LoVo (cell line): Measurements from ENCODE around the gene GRID2.
"Not testable (repeated sequence)": the region's sequence is repeated elsewhere in the genome, so short reads cannot be mapped to it uniquely, and the experiment has no call there.

ENCODE experiments used
- DNase-seq: peaks from one replicate; pipeline ENCODE4 v3.0.0-alpha.2; 2016; ENCODE audit warnings: low spot score

Gene GRID2

DNA sequence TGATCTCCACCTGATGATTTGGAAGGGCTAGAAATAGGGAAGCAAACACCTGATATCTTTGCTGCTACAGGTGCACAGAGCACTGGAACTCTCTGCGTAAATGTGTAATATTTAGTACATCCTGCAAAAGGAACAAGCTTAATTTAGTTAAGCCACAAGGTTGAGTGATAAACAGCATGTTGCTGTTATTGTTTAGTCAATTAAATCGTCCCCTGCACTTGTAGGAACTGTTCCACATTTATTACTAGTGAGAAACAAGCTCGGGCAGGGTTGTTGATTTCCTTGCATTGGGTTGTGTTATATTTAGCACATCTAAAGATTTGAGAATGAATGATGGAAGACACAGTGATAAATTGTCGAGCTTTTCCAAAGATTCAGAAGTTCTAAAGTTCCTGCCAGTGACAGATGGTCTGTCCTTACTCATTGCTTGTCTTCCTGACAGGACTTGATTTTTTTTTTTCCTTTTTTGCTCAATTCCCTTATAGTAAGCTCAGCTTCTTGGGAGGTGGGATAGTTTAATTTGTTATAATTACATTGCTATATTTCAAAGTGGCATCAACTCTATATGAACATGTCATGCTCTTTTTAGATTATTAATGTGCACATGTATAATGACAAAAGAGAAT is 897.8 kb downstream of the GRID2 start:
- no peak for DNase-seq

DNA sequence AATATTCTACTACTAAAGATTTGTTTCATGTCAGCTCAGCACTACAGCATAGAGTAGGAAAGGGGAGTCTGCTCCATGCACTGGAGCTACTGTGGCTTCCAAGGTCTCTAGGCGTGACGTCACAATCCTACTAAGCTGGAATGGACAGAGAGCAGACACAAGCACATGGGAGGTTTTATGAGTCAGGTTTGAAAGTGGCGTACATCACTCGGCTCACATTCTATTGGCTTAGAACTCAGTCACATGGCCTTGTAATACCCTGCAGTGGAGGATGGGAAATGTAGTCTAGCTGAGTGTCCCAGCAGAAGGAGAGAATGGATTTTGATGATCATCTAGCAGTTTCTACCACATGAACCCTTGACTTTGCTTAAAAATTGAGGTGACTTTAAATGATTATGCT is 899.9 kb downstream of the GRID2 start:
- no peak for DNase-seq

DNA sequence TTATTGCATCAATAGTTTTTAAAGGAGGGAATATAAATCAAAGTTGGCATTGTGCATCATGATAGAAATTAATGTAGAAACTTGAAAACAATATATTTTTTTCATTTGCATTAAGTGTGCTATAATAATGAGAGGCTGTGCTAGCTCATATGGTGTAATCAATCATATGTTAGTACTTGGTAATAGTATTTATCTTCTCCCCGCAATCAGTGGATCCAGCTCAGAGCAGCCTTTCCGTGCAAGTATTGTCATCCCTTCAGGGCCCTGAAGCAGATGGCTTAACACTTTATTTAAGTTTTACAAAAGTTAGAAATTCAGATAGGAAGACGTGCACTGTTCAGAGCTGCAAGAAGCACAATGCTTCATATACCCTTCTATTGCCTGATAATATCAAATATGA is 908.5 kb downstream of the GRID2 start:
- no peak for DNase-seq

DNA sequence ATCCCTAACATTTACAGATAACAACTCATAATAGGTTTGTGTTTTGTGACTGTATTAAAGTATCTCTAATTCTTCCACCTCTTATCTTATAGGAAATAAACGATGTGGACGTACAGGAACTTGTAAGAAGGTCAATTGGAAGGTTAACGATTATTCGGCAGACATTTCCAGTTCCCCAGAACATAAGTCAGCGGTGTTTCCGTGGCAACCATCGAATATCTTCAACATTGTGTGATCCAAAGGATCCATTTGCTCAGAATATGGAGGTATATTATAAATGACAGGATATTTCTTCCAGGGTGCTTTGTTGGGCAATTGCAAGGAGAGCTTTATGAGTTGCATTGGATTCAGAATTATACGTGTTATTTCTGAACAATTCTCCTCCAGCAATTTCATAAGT is 912.9 kb downstream of the GRID2 start:
- DNase-seq = no peak

DNA sequence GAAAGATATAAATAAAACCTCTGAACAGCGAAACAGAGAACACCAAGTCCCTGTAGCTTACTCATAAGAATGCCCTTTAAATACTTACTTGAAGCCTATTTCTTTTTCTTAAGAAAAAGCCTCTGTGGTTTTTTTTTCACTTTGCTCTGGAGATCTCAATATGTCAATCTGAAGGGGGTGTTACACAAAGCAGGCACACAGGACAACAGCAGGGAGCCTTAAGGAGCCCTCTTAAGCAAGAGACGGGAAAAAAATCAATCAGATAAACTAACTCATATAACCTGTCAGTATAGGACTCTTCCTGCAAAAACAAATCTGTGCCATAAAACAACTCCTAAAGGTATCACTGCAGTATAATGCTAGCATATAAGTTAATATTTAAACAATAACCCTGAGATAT is 913.7 kb downstream of the GRID2 start:
- DNase-seq = no peak

- DNase-seq = no peak
These were observed 918.0 kb downstream of the GRID2 start for GRCh38 chr4:93221771-93222170.

DNA sequence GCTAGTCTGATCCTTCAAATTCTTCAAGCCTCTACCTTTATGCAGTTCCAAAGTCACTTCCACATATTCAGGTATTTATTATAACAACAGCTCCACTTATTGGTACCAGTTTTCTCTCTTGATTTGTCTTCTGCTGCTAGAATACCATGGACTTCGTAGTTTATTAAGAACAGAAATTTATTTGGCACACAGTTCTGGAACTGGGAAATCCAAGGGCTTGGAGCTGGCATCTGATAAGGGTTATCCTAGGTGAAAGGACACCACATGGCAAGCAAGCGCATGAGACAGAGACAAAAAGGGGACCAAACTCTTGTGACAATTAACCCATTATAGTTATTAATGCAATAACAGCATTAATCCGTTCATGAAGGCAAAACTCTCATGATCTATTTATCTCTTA is 924.3 kb downstream of the GRID2 start:
- no peak for DNase-seq

- DNase-seq = no peak
These were observed 929.1 kb downstream of the GRID2 start for GRCh38 chr4:93232883-93233282.

- no peak for DNase-seq
These were observed 933.8 kb downstream of the GRID2 start for GRCh38 chr4:93237521-93237920.

GRCh38 chr4:93243262-93243661 is 939.5 kb downstream of the GRID2 start:
- no peak for DNase-seq

GRCh38 chr4:93261207-93261606 is 957.4 kb downstream of the GRID2 start:
- no peak for DNase-seq

DNA sequence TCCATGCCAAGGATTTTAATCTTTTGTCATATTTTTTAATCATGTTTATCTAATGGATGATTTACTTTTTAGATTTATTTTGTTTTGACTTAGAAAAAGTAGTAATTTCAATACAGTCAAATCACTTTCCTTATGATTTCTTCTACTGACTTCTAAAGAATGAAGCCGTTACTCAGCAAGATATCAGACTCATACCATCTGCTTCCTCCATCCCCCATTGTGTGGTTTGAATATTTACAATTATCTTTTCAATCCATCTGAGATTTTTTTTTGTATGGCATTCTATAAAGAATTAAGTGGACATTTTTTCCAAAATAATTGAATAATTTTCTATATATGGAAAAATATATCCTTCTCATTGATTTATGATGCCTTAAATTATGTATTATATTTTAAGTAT is 959.4 kb downstream of the GRID2 start:
- no peak for DNase-seq

GRCh38 chr4:93267747-93268146 is 964.0 kb downstream of the GRID2 start:
- no peak for DNase-seq

- DNase-seq = no peak
These were observed 981.6 kb downstream of the GRID2 start for GRCh38 chr4:93285346-93285745.

- no peak for DNase-seq
These were observed 985.5 kb downstream of the GRID2 start for GRCh38 chr4:93289241-93289640.

DNA sequence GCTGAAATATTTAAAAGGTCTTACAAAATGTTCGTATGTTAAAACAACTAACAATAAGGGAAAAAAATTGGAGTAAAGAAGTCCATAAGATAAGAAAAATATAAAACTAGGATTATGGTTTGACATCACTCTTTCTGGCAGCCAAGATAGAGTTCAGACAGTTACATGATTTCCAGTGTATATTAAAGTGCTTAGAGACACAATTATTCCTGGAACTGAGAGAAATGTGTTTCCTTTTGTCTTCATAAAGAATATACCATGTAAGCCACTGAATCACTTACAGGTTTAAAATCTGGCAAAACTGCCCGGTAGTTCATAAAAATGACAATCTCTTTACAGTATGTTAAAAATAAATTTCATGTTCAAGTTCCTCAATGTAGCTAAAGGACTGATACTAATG is 986.1 kb downstream of the GRID2 start:
- DNase-seq = no peak

- no peak for DNase-seq
These were observed 995.4 kb downstream of the GRID2 start for GRCh38 chr4:93299118-93299517.

DNA sequence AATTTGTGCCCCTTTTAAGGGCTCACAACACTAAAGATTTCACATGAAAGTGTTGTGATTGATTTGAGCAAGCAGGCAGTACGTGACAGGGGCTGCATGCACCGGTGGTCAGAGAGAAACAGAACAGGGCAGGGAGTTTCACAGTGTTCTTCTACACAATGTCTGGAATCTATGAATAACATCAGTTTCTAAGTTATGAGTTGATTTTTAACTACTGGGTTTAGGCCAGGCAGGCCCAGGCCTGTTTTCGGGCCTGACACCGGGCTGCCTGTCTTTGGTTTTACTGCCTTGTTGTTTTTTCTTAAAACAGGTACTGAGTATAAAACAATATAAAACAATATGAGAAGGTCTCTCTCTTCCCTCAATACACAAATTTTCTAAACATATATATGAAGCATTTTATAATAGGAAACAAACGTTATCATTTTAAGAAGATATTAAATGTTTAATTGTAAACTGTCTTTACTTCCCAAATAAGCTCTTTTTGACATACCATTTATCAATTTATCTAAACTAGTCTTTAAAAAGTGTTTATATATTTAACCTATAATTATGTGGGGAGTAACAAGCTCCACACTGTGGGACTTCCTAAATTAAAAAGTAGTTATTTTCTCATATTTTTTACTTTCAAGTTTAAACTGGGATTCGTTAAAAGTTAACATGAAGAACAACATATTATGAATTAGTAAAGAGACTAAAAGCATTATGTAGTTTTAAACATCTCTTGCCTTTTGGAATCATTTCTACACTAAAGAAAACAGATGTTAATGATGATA is 997.2 kb downstream of the GRID2 start:
- DNase-seq = not testable (repeated sequence)

DNA sequence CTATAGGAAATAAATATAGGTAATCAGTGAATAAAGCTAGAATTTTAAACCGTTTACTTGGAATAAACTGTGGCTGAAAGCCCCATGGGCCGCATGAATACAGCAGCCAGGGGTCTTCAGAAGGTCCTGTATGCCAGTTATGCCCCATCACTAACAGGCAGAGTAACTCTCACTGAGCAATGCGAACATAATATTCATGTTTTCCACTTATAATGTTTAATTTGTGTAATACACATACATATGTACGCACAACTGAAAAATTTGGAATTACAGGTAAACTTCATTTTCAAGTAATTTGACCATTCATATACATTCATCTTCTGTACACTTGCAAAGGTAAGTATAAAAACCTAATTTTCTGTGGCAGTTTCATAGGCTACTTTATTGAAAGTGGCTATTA is 998.5 kb downstream of the GRID2 start:
- DNase-seq = no peak

DNA sequence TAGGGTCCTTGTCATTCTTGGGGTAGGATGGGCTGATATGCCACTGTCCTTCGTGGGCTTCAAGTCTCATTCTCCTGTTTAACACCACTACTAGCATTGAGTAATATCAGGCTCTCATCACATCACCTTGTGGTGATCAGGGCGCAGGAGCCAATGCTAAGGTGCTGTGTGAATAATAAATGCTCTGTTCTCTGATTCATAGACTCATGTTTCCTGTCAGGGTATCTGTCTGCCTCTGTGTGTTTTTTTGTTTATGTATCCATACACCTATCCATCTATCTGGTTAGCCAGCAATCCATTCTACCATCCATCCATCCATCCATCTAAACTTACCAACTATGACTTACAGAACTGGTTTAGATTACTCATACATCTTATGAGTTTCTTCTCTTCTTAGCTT is 999.7 kb downstream of the GRID2 start:
- DNase-seq = no peak

- DNase-seq = no peak
These were observed 1008.5 kb downstream of the GRID2 start for GRCh38 chr4:93312299-93312698.

DNA sequence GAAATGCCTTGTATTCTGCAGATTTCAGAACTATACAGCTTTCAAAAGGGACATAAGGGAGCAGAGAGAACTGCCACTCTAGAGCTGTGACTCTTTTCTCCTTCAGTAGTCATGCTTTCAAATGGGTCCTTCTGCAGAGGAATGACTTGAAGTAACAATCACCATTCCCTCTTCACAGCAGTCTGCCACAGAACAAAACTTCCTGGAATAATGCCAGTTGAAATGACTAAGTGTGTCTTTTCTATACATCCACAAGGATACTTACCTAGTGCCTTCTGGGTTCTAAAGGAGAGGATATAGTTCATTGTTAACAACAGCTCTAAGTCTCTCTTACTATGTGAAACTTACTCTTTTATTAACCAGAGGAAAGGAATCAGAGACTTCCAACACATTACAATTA is 1009.4 kb downstream of the GRID2 start:
- no peak for DNase-seq

DNA sequence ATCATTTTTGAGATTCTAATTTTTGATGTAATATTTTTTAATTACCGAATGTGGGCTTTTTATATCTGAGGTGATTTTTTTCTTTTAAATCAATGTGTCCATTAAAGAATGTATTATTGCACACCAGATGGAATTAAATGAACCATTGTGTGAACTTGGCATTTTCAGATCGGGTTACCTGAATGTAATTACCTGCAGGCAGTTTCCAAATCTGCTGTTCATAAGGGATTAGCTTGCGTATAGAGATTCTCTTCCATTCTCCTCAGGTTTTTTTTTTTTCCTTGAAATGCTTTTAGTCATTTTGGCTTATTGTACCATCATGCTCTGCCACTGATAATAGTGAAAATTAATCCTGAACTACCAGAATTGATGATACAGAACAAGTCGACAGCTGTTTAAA is 1013.3 kb downstream of the GRID2 start:
- DNase-seq = no peak

DNA sequence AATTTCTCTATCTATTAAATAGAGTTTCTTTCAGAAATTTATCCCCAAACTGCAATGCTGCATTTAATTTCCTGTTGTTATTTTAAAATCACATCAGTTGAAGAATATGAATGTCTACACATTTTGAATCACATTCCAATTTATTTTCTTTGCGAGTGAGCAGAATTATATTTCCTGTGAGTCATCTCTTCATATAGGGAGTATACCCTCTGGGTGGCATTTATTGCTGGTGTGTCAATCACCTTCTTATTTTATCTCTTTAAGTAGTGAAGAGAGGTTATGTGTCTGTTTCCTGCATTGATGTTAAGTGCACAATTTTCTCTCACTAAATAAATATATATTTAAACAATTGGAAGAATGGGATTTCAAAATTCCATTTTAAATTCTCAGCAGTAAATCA is 1013.8 kb downstream of the GRID2 start:
- no peak for DNase-seq
